MCF 10A (cell line): ENCODE measurements around the gene ADORA1. TPM values are rescaled to one million over a fixed set of nuclear protein-coding genes. Genes with fewer than 3 reads are reported as not detected.
A peak's percentile ranks its signal among the peaks of the same experiment; 100 is the strongest.

Experiments used
- BruUV-seq: library from RNA; stranded (reverse); fragments of 400-500 nt; replicated peaks from 2 replicates; lab custom pipeline; 2021; lab: Mats Ljungman, UMichigan
- CTCF ChIA-PET: fragments of 300-600 bp; sonication (Branson Sonifier 250); formaldehyde crosslinking; extraction: SDS; loops from one replicate; lab custom pipeline; 2021; ENCODE audit warnings: antibody characterized with exemption, inconsistent platforms; lab: Yijun Ruan, JAX
- POLR2A ChIA-PET: fragments of 300-600, 350-650 bp; sonication (Branson Sonifier 250); formaldehyde crosslinking; extraction: SDS; loops from one replicate; lab custom pipeline; 2020; ENCODE audit warnings: antibody characterized with exemption, inconsistent platforms; lab: Yijun Ruan, JAX
- DNase-seq: peaks from one replicate; pipeline ENCODE4 v3.0.0-alpha.2; 2018; ENCODE audit not compliant: unreplicated experiment
- H3K27ac Mint-ChIP-seq: one replicate; pipeline ENCODE4 v1.8.0; 2022; ENCODE audit warnings: mild to moderate bottlenecking, low read depth, mixed read lengths; ENCODE audit not compliant: unreplicated experiment
- H3K27me3 Mint-ChIP-seq: one replicate; pipeline ENCODE4 v1.8.0; 2022; ENCODE audit warnings: mixed read lengths; ENCODE audit not compliant: insufficient read depth, unreplicated experiment
- H3K36me3 Mint-ChIP-seq: one replicate; pipeline ENCODE4 v1.8.0; 2022; ENCODE audit warnings: mild to moderate bottlenecking, moderate library complexity, mixed read lengths; ENCODE audit not compliant: insufficient read depth, unreplicated experiment
- H3K4me1 Mint-ChIP-seq: one replicate; pipeline ENCODE4 v1.8.0; 2022; ENCODE audit warnings: mixed read lengths; ENCODE audit not compliant: insufficient read depth, unreplicated experiment
- H3K4me3 Mint-ChIP-seq: one replicate; pipeline ENCODE4 v1.8.0; 2022; ENCODE audit warnings: mild to moderate bottlenecking, moderate library complexity, mixed read lengths; ENCODE audit not compliant: unreplicated experiment
- H3K9me3 Mint-ChIP-seq: one replicate; pipeline ENCODE4 v1.8.0; 2022; ENCODE audit warnings: mixed read lengths; ENCODE audit not compliant: unreplicated experiment
- intact Hi-C: fragments of 100-400 bp; cut with micrococcal nuclease; formaldehyde crosslinking; loops from 2 replicates; pipeline ENCODE4 v1.14.1; 2022
- total RNA-seq: library from RNA; stranded (reverse); gene quantifications from 2 replicates; pipeline ENCODE4 v1.2.3, GENCODE V29; 2022
- TF ChIP-seq, protein P1 (sequence below): fragments of 200-600 bp; IDR thresholded peaks from one replicate; pipeline ENCODE4 v1.8.0; 2022; ENCODE audit warnings: antibody characterized with exemption, mild to moderate bottlenecking; ENCODE audit not compliant: unreplicated experiment

ADORA1 gene
- total RNA-seq, 1 experiment from 2014 or later = 0.26 TPM

DNA sequence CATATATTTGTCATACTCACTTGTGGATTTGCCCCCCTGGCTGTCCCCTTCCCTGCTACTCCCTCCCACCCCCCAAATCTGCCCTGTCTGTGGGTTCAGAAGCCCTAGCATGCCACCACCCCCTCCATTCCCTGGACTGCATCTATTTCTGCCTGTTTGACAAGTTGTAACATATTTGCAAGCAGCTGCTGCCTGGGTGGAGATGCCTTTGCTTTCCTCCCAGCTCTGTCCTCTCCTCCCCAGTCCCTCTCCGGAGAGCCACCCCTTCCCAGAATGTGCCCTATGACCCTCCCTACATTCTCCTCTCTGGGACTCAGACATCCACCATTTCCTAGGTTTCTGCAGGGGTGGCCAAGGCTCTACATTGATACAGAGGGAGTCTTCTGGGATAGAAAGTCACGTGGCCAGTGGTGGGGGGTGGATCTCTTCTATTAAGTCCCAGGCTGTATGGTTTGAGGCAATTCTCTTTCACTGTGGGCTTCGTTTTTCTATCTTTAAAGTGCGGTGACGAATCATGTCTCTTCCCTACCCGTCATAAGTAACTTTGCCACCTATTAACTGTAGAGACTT, 35.7 kb upstream of the ADORA1 start:
- no peaks in the 10 kb centered on the region for H3K36me3 Mint-ChIP-seq
- peaks cover 24% of the 10 kb centered on the region for H3K27me3 Mint-ChIP-seq
- no peak overlapping the region for H3K27ac Mint-ChIP-seq
- intact Hi-C loops = no loop called here
- no TSS peak for BruUV-seq
- no peak overlapping the region for H3K4me3 Mint-ChIP-seq
- ChIA-PET POLR2A (no interaction called here), CTCF (interaction anchor here (1.0 to 1.4 kb wide), 3 partner anchors 53 to 176 kb away, joined by 3 to 4 read pairs (median 4); no protein-coding TSS in a partner anchor)
- TF ChIP-seq, protein P1, sequence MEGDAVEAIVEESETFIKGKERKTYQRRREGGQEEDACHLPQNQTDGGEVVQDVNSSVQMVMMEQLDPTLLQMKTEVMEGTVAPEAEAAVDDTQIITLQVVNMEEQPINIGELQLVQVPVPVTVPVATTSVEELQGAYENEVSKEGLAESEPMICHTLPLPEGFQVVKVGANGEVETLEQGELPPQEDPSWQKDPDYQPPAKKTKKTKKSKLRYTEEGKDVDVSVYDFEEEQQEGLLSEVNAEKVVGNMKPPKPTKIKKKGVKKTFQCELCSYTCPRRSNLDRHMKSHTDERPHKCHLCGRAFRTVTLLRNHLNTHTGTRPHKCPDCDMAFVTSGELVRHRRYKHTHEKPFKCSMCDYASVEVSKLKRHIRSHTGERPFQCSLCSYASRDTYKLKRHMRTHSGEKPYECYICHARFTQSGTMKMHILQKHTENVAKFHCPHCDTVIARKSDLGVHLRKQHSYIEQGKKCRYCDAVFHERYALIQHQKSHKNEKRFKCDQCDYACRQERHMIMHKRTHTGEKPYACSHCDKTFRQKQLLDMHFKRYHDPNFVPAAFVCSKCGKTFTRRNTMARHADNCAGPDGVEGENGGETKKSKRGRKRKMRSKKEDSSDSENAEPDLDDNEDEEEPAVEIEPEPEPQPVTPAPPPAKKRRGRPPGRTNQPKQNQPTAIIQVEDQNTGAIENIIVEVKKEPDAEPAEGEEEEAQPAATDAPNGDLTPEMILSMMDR = no peak
- peaks cover 7% of the 10 kb centered on the region for H3K4me1 Mint-ChIP-seq
- H3K9me3 Mint-ChIP-seq = peaks cover 31% of the 10 kb centered on the region
- DNase-seq = no peak

DNA sequence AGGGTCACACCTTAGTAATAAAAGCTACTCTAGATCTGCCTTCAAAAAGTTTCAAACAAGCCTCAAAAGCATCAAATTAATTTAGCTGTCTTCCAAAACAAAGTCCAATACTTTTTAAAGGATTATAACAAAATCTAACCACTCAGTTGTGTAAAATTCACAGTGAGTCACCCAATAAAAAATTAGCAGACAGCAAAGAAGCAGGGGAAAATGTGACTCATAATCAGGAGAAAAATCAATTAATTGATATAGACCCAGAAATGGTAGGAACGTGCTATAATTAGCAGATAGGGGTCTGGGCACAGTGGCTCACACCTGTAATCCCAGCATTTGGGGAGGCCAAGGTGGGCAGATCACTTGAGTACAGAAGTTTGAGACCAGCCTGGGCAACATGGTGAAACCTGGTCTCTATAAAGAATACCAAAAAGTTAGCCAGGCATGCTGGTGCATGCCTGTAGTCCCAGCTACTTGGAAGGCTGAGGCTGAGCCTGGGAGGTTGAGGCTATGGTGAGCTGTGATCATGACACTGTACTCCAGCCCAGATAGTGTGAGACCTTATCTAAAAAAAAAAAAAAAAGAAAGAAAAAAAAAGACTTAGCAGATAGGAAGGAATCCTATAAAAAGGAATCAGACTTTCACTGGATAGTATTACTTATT, 33.6 kb upstream of the ADORA1 start:
- H3K27me3 Mint-ChIP-seq = peaks cover 24% of the 10 kb centered on the region
- H3K4me1 Mint-ChIP-seq = peaks cover 7% of the 10 kb centered on the region
- intact Hi-C loops = no loop called here
- ChIA-PET POLR2A (interaction anchor here (0.7 to 1.6 kb wide), 2 partner anchors 27 to 471 kb away, joined by 3 to 4 read pairs; no protein-coding TSS in a partner anchor), CTCF (interaction anchor here (0.6 to 1.8 kb wide), 8 partner anchors 9 to 391 kb away, joined by 3 to 5 read pairs (median 4); no protein-coding TSS in a partner anchor)
- H3K27ac Mint-ChIP-seq = peak overlapping the region; percentile 13
- TF ChIP-seq, protein P1 = no peak
- peaks cover 31% of the 10 kb centered on the region for H3K9me3 Mint-ChIP-seq
- BruUV-seq = no TSS peak
- H3K36me3 Mint-ChIP-seq = no peaks in the 10 kb centered on the region
- H3K4me3 Mint-ChIP-seq = no peak overlapping the region
- no peak for DNase-seq

DNA sequence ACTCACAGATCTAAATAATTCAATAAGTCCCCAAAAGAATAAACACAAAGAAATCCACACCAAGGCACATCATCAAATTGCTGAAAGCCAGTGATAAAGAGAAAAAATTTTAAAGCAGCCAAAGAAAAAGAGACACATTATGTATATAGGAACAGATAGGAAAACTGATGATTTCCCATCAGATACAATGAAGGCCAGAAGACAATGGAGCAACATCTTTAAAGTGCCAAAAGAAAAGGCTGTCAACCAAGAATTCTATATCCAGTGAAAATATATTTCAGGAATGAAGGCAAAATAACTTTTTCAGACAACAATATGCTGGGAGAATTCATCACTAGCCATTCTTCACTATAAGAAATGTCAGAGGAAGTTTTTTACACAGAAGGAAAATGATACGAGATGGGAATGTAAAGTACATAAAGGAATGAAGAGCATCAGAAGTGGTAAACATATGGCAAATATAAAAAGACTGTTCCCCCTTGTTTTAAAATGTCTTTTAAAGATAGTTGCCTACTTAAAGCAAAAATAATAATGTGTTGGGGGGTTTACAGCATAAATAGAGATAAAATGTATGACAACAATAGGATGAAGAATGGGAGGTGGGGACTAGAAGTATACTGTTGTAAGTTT, 32.4 kb upstream of the ADORA1 start:
- Mint-ChIP-seq H3K27me3 (peaks cover 24% of the 10 kb centered on the region), H3K4me1 (peaks cover 7% of the 10 kb centered on the region), H3K27ac (no peak overlapping the region), H3K36me3 (no peaks in the 10 kb centered on the region), H3K4me3 (no peak overlapping the region), H3K9me3 (peaks cover 31% of the 10 kb centered on the region)
- CTCF ChIA-PET = interaction anchor here (0.8 to 2.7 kb wide), 3 partner anchors 22 to 121 kb away, joined by 4 to 15 read pairs (median 4); no protein-coding TSS in a partner anchor
- POLR2A ChIA-PET = interaction anchor here (0.7 kb wide), 1 partner anchor 110 kb away, joined by 3 read pairs; no protein-coding TSS in a partner anchor
- no peak for DNase-seq
- TF ChIP-seq, protein P1 = no peak
- BruUV-seq = no TSS peak
- intact Hi-C loops = no loop called here

DNA sequence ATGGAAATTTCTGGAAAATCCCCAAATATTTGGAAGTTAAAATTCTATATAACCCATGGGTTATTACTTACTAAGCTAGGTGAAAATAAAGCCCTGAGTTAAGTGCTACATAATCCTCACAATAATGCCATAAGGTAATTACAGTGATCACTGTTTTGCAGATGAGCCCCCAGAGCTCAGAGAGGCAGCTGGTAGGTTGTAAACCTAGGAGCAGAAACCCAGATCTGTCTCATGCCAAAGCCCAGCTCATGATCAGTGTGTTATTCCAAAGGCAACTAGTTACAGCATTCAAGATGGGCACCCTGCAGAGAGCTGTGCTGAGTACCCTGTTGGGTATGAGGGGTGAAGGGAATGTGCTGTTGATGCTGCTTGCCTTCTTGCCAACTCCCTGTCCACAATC, 31.0 kb upstream of the ADORA1 start:
- Mint-ChIP-seq H3K36me3 (no peaks in the 10 kb centered on the region), H3K27ac (no peak overlapping the region), H3K9me3 (peaks cover 31% of the 10 kb centered on the region), H3K4me1 (no peaks in the 10 kb centered on the region), H3K27me3 (peaks cover 13% of the 10 kb centered on the region), H3K4me3 (no peak overlapping the region)
- CTCF ChIA-PET = interaction anchor here (1.2 to 3.5 kb wide), 4 partner anchors 13 to 121 kb away, joined by 3 to 15 read pairs (median 8); no protein-coding TSS in a partner anchor
- no TSS peak for BruUV-seq
- DNase-seq = no peak
- intact Hi-C loops = no loop called here
- TF ChIP-seq, protein P1 = no peak
- POLR2A ChIA-PET = no interaction called here
